ENCODE data around the gene IRX6.

DNA sequence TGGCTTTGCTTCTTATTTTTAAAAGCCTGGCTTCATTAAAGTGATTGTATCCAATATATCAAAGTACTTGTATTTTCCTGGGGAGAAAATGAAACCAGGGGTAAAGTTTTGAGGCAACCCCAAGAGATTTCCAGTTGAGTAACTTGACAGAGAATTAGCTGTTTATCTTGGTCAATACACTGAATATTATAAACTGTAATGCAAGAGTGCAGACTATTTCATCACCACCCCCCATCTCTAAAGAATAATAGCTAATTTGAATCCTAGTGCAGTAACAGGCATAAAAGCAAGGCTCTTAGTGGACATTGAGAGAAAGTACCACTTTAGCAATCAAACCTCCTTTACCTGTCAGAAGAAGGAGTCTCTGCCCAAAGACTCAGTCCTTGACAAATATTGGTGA lies 27.0 kb downstream of the IRX6 start:
- TF ChIP-seq, protein P1, sequence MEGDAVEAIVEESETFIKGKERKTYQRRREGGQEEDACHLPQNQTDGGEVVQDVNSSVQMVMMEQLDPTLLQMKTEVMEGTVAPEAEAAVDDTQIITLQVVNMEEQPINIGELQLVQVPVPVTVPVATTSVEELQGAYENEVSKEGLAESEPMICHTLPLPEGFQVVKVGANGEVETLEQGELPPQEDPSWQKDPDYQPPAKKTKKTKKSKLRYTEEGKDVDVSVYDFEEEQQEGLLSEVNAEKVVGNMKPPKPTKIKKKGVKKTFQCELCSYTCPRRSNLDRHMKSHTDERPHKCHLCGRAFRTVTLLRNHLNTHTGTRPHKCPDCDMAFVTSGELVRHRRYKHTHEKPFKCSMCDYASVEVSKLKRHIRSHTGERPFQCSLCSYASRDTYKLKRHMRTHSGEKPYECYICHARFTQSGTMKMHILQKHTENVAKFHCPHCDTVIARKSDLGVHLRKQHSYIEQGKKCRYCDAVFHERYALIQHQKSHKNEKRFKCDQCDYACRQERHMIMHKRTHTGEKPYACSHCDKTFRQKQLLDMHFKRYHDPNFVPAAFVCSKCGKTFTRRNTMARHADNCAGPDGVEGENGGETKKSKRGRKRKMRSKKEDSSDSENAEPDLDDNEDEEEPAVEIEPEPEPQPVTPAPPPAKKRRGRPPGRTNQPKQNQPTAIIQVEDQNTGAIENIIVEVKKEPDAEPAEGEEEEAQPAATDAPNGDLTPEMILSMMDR (IDR thresholded peaks at IDR 0.05; ENCODE audit: borderline replicate concordance, extremely low read depth, low read length, poor library complexity, severe bottlenecking): no peak
- TF ChIP-seq EZH2 (IDR thresholded peaks at IDR 0.05; ENCODE audit: borderline replicate concordance, low read depth, low read length, severe bottlenecking): no peak
